Measurements from ENCODE around the gene BMF.

GRCh38 chr15:40061212-40061901 is 47.3 kb downstream of the BMF start:
- TF ChIP-seq, protein P1, sequence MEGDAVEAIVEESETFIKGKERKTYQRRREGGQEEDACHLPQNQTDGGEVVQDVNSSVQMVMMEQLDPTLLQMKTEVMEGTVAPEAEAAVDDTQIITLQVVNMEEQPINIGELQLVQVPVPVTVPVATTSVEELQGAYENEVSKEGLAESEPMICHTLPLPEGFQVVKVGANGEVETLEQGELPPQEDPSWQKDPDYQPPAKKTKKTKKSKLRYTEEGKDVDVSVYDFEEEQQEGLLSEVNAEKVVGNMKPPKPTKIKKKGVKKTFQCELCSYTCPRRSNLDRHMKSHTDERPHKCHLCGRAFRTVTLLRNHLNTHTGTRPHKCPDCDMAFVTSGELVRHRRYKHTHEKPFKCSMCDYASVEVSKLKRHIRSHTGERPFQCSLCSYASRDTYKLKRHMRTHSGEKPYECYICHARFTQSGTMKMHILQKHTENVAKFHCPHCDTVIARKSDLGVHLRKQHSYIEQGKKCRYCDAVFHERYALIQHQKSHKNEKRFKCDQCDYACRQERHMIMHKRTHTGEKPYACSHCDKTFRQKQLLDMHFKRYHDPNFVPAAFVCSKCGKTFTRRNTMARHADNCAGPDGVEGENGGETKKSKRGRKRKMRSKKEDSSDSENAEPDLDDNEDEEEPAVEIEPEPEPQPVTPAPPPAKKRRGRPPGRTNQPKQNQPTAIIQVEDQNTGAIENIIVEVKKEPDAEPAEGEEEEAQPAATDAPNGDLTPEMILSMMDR (conservative IDR thresholded peaks at IDR 0.05; ENCODE audit: low read length): no peak
- TF ChIP-seq EZH2phosphoT487 (IDR thresholded peaks at IDR 0.05; ENCODE audit: borderline replicate concordance, low read depth, low read length): no peak
